HepG2 (cell line): ENCODE measurements around the gene APOM. TPM values are rescaled to one million over a fixed set of nuclear protein-coding genes. Genes with fewer than 3 reads are reported as not detected.

ENCODE experiments used
- AGO1 ChIP-seq: fragments of 200-400 bp; formaldehyde crosslinking; IDR thresholded peaks from 2 replicates; pipeline ENCODE4 v1.6.1; 2017; ENCODE audit warnings: mild to moderate bottlenecking, low read depth, low read length, moderate library complexity; ENCODE audit not compliant: poor library complexity, severe bottlenecking
- ETV5 ChIP-seq: IDR thresholded peaks from 2 replicates; pipeline ENCODE4 v1.6.1; 2018; ENCODE audit warnings: missing biosample characterization, missing genetic modification reagents, inconsistent platforms, borderline replicate concordance
- FOSL1 ChIP-seq: sonication (generic); formaldehyde crosslinking; IDR thresholded peaks from 2 replicates; pipeline ENCODE4 v1.9.0; 2021; ENCODE audit warnings: missing genetic modification reagents, borderline replicate concordance
- GMEB2 ChIP-seq: IDR thresholded peaks from 2 replicates; pipeline ENCODE4 v1.6.1; 2016; ENCODE audit warnings: missing biosample characterization, missing genetic modification reagents, low read depth
- HIC2 ChIP-seq: sonication (generic); formaldehyde crosslinking; IDR thresholded peaks from 2 replicates; pipeline ENCODE4 v1.9.0; 2022; ENCODE audit warnings: low read depth, missing genetic modification reagents
- HNF4A ChIP-seq: sonication (generic); formaldehyde crosslinking; IDR thresholded peaks from 2 replicates; pipeline ENCODE4 v1.4.0; 2020; ENCODE audit warnings: missing genetic modification reagents
- KDM3A ChIP-seq: IDR thresholded peaks from 2 replicates; pipeline ENCODE4 v1.6.1; 2018; ENCODE audit warnings: low read depth, missing compliant biosample characterization
- NFKB2 ChIP-seq: sonication (generic); formaldehyde crosslinking; IDR thresholded peaks from 2 replicates; pipeline ENCODE4 v1.4.0; 2020; ENCODE audit warnings: missing genetic modification reagents, borderline replicate concordance
- PHF5A ChIP-seq: IDR thresholded peaks from one replicate; pipeline ENCODE4 v1.6.1; 2018; ENCODE audit warnings: low read depth, missing genetic modification reagents; ENCODE audit not compliant: unreplicated experiment
- RXRA ChIP-seq: sonication (generic); formaldehyde crosslinking; IDR thresholded peaks from 2 replicates; pipeline ENCODE4 v1.5.1; 2020; ENCODE audit warnings: missing genetic modification reagents
- ZBTB38 ChIP-seq: sonication (generic); formaldehyde crosslinking; IDR thresholded peaks from 2 replicates; pipeline ENCODE4 v1.5.1; 2020; ENCODE audit warnings: mild to moderate bottlenecking, missing genetic modification reagents
- ZBTB39 ChIP-seq: sonication (generic); formaldehyde crosslinking; IDR thresholded peaks from 2 replicates; pipeline ENCODE4 v1.5.0; 2020; ENCODE audit warnings: missing genetic modification reagents
- ZC3H13 ChIP-seq: sonication (generic); formaldehyde crosslinking; IDR thresholded peaks from 2 replicates; pipeline ENCODE4 v1.8.1; 2023; ENCODE audit warnings: mild to moderate bottlenecking, missing genetic modification reagents, moderate library complexity
- ZNF343 ChIP-seq: sonication (generic); formaldehyde crosslinking; IDR thresholded peaks from 2 replicates; pipeline ENCODE4 v1.4.0; 2020; ENCODE audit warnings: mild to moderate bottlenecking, missing genetic modification reagents
- ZNF503 ChIP-seq: sonication (generic); formaldehyde crosslinking; IDR thresholded peaks from 2 replicates; pipeline ENCODE4 v1.4.0; 2020; ENCODE audit warnings: missing genetic modification reagents
- ZNF547 ChIP-seq: sonication (generic); formaldehyde crosslinking; IDR thresholded peaks from 2 replicates; pipeline ENCODE4 v1.5.1; 2020; ENCODE audit warnings: mild to moderate bottlenecking, missing genetic modification reagents
- ZNF773 ChIP-seq: sonication (generic); formaldehyde crosslinking; IDR thresholded peaks from 2 replicates; pipeline ENCODE4 v1.4.0; 2020; ENCODE audit warnings: missing genetic modification reagents, borderline replicate concordance
- ZNF83 ChIP-seq: sonication (generic); formaldehyde crosslinking; IDR thresholded peaks from 2 replicates; pipeline ENCODE4 v1.4.0; 2020; ENCODE audit warnings: missing genetic modification reagents, mild to moderate bottlenecking, borderline replicate concordance
- ZNF850 ChIP-seq: sonication (generic); formaldehyde crosslinking; conservative IDR thresholded peaks from 2 replicates; pipeline ENCODE4 v1.9.0; 2021; ENCODE audit warnings: mild to moderate bottlenecking, missing genetic modification reagents
- polyA plus RNA-seq, 8 experiments: library from polyadenylated mRNA; depleted of rRNA in 3 of 8; stranded (reverse) in 7 of 8; unstranded in 1 of 8; fragments of >200 nt; fragmentation: Illumina TruSeq in 4 of 8; extraction: Trizol in 4 of 8; gene quantifications; 2 replicates each; pipeline versions ENCODE4 v1.2.1 to v1.2.3, GENCODE V29; 2011 to 2016; ENCODE audit warnings: low read depth in 4 of 8, missing spikeins in 1 of 8, mixed read lengths in 1 of 8; ENCODE audit not compliant: insufficient read depth in 1 of 8
- total RNA-seq, 5 experiments: library from RNA; depleted of rRNA; stranded (reverse); fragments of >200 nt; fragmentation: Illumina TruSeq; extraction: Trizol; gene quantifications; 2 replicates each; pipeline ENCODE4 v1.2.3, GENCODE V29; 2016; ENCODE audit warnings: low read depth in 1 of 5
- TF ChIP-seq, protein P1 (sequence below): sonication (generic); formaldehyde crosslinking; IDR thresholded peaks from 2 replicates; pipeline ENCODE4 v1.5.0; 2020; ENCODE audit warnings: missing genetic modification reagents, mild to moderate bottlenecking, borderline replicate concordance

APOM gene
- total and polyA plus RNA-seq, 2 of the 13 experiments (the other 11 are each of a cell fraction or from before 2014, with no cell fraction given), result 98.2 to 1,140 TPM

DNA sequence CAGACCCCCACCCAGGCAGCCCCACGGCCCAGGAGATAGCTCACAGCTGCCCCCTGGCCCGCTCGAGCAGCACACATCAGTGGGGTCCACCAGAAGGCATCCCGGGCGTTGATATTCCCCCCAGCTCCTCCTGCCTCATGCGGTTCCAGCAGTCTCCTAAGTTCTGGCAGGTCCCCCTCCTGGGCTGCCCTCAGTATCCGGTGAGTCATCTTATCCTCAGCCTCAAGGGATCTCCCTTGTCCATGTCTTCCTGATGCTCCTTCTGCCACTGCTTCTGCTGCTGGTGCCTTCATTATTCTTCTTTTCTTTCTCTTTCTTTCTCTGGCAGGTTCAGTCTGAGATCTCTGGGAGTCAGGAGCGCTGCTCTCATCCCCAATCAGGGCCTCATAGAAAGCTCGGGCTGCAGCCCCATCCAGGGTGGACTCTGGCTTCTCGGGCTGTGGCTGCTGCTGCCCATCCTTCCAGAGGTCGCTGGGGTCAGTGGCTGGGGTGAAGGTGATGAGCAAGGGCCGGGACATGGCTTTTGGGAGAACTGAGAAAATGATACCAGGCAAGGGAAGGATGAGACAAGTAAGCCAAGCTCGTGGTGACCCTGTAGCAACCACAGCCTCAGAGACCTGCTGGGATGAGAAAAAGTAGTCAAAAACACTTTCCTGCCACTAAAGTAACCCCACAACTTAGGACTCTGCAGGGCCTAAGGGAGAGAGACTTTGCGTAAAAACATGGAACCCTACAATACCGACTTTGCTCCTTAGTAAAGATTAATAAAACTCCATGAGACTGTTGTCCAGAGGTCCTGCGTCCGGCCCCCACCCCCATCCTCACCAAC lies 8.5 kb downstream of the APOM start (continued):
- TF ChIP-seq ZNF503 (CRISPR knock-in tag), result 0 out of 2 replicates have a peak, but pooled peaks have one; percentile 19
- TF ChIP-seq ZNF547, result peak; percentile 23; the same call in 1 of the 2 replicates
- TF ChIP-seq ZBTB38 (CRISPR knock-in tag), result peak; percentile 74
- TF ChIP-seq HIC2 (CRISPR knock-in tag), result no peak
- TF ChIP-seq ZC3H13 (CRISPR knock-in tag), result peak; percentile 59; the same call in 1 of the 2 replicates
- no peak for TF ChIP-seq ZNF343 (CRISPR knock-in tag)
- peak; percentile 39; the same call in 1 of the 2 replicates for TF ChIP-seq ZNF83 (CRISPR knock-in tag)
- no peak for TF ChIP-seq GMEB2
- TF ChIP-seq FOSL1 (CRISPR knock-in tag), result 0 out of 2 replicates have a peak, but pooled peaks have one; percentile 6
- TF ChIP-seq AGO1, result peak; percentile 91
- peak; percentile 5 for TF ChIP-seq PHF5A
- no peak for TF ChIP-seq KDM3A
- peak; percentile 72 for TF ChIP-seq HNF4A
- TF ChIP-seq ETV5 (CRISPR knock-in tag), result peak; percentile 4; the same call in 1 of the 2 replicates
- 0 out of 2 replicates have a peak, but pooled peaks have one; percentile 57 for TF ChIP-seq ZNF773
- TF ChIP-seq NFKB2 (CRISPR knock-in tag), result peak; percentile 78; the same call in 1 of the 2 replicates
- TF ChIP-seq, protein P1, sequence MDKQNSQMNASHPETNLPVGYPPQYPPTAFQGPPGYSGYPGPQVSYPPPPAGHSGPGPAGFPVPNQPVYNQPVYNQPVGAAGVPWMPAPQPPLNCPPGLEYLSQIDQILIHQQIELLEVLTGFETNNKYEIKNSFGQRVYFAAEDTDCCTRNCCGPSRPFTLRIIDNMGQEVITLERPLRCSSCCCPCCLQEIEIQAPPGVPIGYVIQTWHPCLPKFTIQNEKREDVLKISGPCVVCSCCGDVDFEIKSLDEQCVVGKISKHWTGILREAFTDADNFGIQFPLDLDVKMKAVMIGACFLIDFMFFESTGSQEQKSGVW (CRISPR knock-in tag), result no peak
- TF ChIP-seq RXRA (CRISPR knock-in tag), result no peak
- no peak for TF ChIP-seq ZBTB39
- TF ChIP-seq ZNF850 (CRISPR knock-in tag), result 0 out of 2 replicates have a peak, but pooled peaks have one; percentile 3
